ENCODE measurements around the gene RNF31. TPM values are rescaled to one million over a fixed set of nuclear protein-coding genes. Genes with fewer than 3 reads are reported as not detected.

The RNF31 gene
- total RNA-seq, 1 experiment from 2014 or later: 77.6 TPM

- peaks cover 52% of the 10 kb centered on the region for H3K36me3 Mint-ChIP-seq (ENCODE audit: insufficient read depth, unreplicated experiment)
- H3K36me3 ChIP-seq (ENCODE audit: control insufficient read depth, insufficient read depth, low read length): peaks cover 4% of the 10 kb centered on the region
- POLR2A ChIA-PET: no interaction called here
Measured at GRCh38 chr14:24207104-24207551, 59.8 kb downstream of the RNF31 start.

GRCh38 chr14:24207625-24208024 is 60.3 kb downstream of the RNF31 start:
- H3K36me3 ChIP-seq (ENCODE audit: control insufficient read depth, insufficient read depth, low read length): peaks cover 4% of the 10 kb centered on the region
- H3K27me3 ChIP-seq (replicated peaks; ENCODE audit: control insufficient read depth, insufficient read depth, low read length): no peaks in the 10 kb centered on the region
- Mint-ChIP-seq H3K36me3 (ENCODE audit: insufficient read depth, unreplicated experiment) (peaks cover 52% of the 10 kb centered on the region), H3K27ac (ENCODE audit: unreplicated experiment) (no peak overlapping the region), H3K27me3 (ENCODE audit: insufficient read depth, unreplicated experiment) (no peaks in the 10 kb centered on the region), H3K9me3 (ENCODE audit: unreplicated experiment) (peaks cover 8% of the 10 kb centered on the region), H3K4me1 (ENCODE audit: low read depth, unreplicated experiment) (no peaks in the 10 kb centered on the region), H3K4me3 (ENCODE audit: unreplicated experiment) (no peak overlapping the region)
- ChIA-PET CTCF (interaction anchor here (0.7 kb wide), 1 partner anchor 68 kb away, joined by 3 read pairs; no protein-coding TSS in a partner anchor), POLR2A (no interaction called here)
- TF ChIP-seq CTCF (IDR thresholded peaks at IDR 0.05; ENCODE audit: insufficient read depth in 1 of 2, low read depth in 1 of 2, low read length in 1 of 2, severe bottlenecking in 1 of 2, unreplicated experiment in 1 of 2): no peak
- intact Hi-C loops (cut with micrococcal nuclease; ENCODE audit: unreplicated experiment): no loop called here
- DNase-seq: no peak
- H3K4me3 ChIP-seq (ENCODE audit: low read depth, low read length): no peak overlapping the region
- H3K4me1 ChIP-seq: no peaks in the 10 kb centered on the region
- peaks cover 6% of the 10 kb centered on the region for H3K9me3 ChIP-seq
- no TSS peak for BruUV-seq (replicated peaks)

More at GRCh38 chr14:24207104-24207551, 59.8 kb downstream of the RNF31 start:
- no peaks in the 10 kb centered on the region for H3K27me3 Mint-ChIP-seq (ENCODE audit: insufficient read depth, unreplicated experiment)
- TF ChIP-seq CTCF (IDR thresholded peaks at IDR 0.05; ENCODE audit: insufficient read depth in 1 of 2, low read depth in 1 of 2, low read length in 1 of 2, severe bottlenecking in 1 of 2, unreplicated experiment in 1 of 2): no peak
- Histone ChIP-seq H3K4me1 (no peaks in the 10 kb centered on the region), H3K9me3 (peaks cover 6% of the 10 kb centered on the region), H3K27me3 (replicated peaks; ENCODE audit: control insufficient read depth, insufficient read depth, low read length) (no peaks in the 10 kb centered on the region), H3K4me3 (ENCODE audit: low read depth, low read length) (no peak overlapping the region)
- CTCF ChIA-PET: no interaction called here
- no peak for DNase-seq
- H3K27ac Mint-ChIP-seq (ENCODE audit: unreplicated experiment): no peak overlapping the region
- intact Hi-C loops (cut with micrococcal nuclease; ENCODE audit: unreplicated experiment): no loop called here
- H3K4me1 Mint-ChIP-seq (ENCODE audit: low read depth, unreplicated experiment): no peaks in the 10 kb centered on the region
- BruUV-seq (replicated peaks): no TSS peak
- H3K4me3 Mint-ChIP-seq (ENCODE audit: unreplicated experiment): no peak overlapping the region
- peaks cover 12% of the 10 kb centered on the region for H3K9me3 Mint-ChIP-seq (ENCODE audit: unreplicated experiment)

Small RNA genes lying within 50 kb of the gene (microRNA-seq; reads per million reads assigned to microRNA genes)
- not detected for gene MIR7703

Other genes starting within 250 kb of the RNF31 start
- gene DHRS4, start 193.7 kb upstream of the RNF31 start, total RNA-seq (2022): 8.0 and 8.6 TPM in 2 replicates
- gene DHRS4L2, start 158.6 kb upstream of the RNF31 start, total RNA-seq (2022): 7.2 and 7.8 TPM in 2 replicates
- 0.88 and 1.00 TPM in 2 replicates for gene CARMIL3, start 95.5 kb upstream of the RNF31 start, total RNA-seq (2022)
- not detected in 2 replicates for gene CPNE6, start 75.9 kb upstream of the RNF31 start, total RNA-seq (2022)
- 132 and 146 TPM in 2 replicates for gene PCK2, start 53.2 kb upstream of the RNF31 start, total RNA-seq (2022)
- gene DCAF11, start 32.7 kb upstream of the RNF31 start, total RNA-seq (2022): 58.1 and 65.9 TPM in 2 replicates
- gene NRL, start 32.5 kb upstream of the RNF31 start, total RNA-seq (2022): 2.1 and 2.3 TPM in 2 replicates
- gene FITM1, start 16.8 kb upstream of the RNF31 start, total RNA-seq (2022): 0.39 and 0.44 TPM in 2 replicates
- 130 and 141 TPM in 2 replicates for gene PSME1, start 11.3 kb upstream of the RNF31 start, total RNA-seq (2022)
- gene EMC9, start 5.9 kb upstream of the RNF31 start, total RNA-seq (2022): 31.1 and 32.4 TPM in 2 replicates
- 142 and 145 TPM in 2 replicates for gene PSME2, start 888 bp upstream of the RNF31 start, total RNA-seq (2022)
- gene IRF9, start 13.8 kb downstream of the RNF31 start, total RNA-seq (2022): 54.1 and 55.4 TPM in 2 replicates
- 8.4 and 10.6 TPM in 2 replicates for gene REC8, start 24.6 kb downstream of the RNF31 start, total RNA-seq (2022)
- gene IPO4, start 41.3 kb downstream of the RNF31 start, total RNA-seq (2022): 85.4 and 95.8 TPM in 2 replicates
- gene TM9SF1, start 47.9 kb downstream of the RNF31 start, total RNA-seq (2022): 41.9 and 47.1 TPM in 2 replicates
- not detected in 2 replicates for gene TSSK4, start 58.2 kb downstream of the RNF31 start, total RNA-seq (2022)
- 57.7 and 58.7 TPM in 2 replicates for gene CHMP4A, start 66.0 kb downstream of the RNF31 start, total RNA-seq (2022)
- gene MDP1, start 68.6 kb downstream of the RNF31 start, total RNA-seq (2022): 19.6 and 20.5 TPM in 2 replicates
- gene NEDD8, start 84.9 kb downstream of the RNF31 start, total RNA-seq (2022): 210 and 218 TPM in 2 replicates
- 76.9 and 80.1 TPM in 2 replicates for gene GMPR2, start 85.4 kb downstream of the RNF31 start, total RNA-seq (2022)
- gene TINF2, start 95.1 kb downstream of the RNF31 start, total RNA-seq (2022): 33.4 and 34.4 TPM in 2 replicates
- 5.9 and 6.1 TPM in 2 replicates for gene TGM1, start 115.7 kb downstream of the RNF31 start, total RNA-seq (2022)
- gene RABGGTA, start 124.1 kb downstream of the RNF31 start, total RNA-seq (2022): 27.1 and 30.4 TPM in 2 replicates
- gene DHRS1, start 152.3 kb downstream of the RNF31 start, total RNA-seq (2022): 15.6 and 18.1 TPM in 2 replicates
- 35.1 and 38.3 TPM in 2 replicates for gene NOP9, start 152.4 kb downstream of the RNF31 start, total RNA-seq (2022)
- gene CIDEB, start 160.5 kb downstream of the RNF31 start, total RNA-seq (2022): 3.5 and 7.2 TPM in 2 replicates
- 10.3 and 12.3 TPM in 2 replicates for gene LTB4R2, start 162.6 kb downstream of the RNF31 start, total RNA-seq (2022)
- gene LTB4R, start 164.0 kb downstream of the RNF31 start, total RNA-seq (2022): 7.3 and 7.8 TPM in 2 replicates
- gene ADCY4, start 187.6 kb downstream of the RNF31 start, total RNA-seq (2022): 0.57 and 0.60 TPM in 2 replicates
- 1.5 TPM in 2 replicates for gene RIPK3, start 192.5 kb downstream of the RNF31 start, total RNA-seq (2022)
- 0.84 and 0.88 TPM in 2 replicates for gene NFATC4, start 220.7 kb downstream of the RNF31 start, total RNA-seq (2022)

All from Caco-2 (cell line).